SIG-M5 treated with dmso at 0.1 percent for 504 hours (cell line): Measurements from ENCODE around the gene ZNF319.
"Not testable (repeated sequence)": the region's sequence is repeated elsewhere in the genome, so short reads cannot be mapped to it uniquely, and the experiment has no call there.

Experiments used
- DNase-seq: peaks from one replicate; lab custom pipeline; 2025; ENCODE audit not compliant: unreplicated experiment; lab: John Stamatoyannopoulos, UW

Gene ZNF319

DNA sequence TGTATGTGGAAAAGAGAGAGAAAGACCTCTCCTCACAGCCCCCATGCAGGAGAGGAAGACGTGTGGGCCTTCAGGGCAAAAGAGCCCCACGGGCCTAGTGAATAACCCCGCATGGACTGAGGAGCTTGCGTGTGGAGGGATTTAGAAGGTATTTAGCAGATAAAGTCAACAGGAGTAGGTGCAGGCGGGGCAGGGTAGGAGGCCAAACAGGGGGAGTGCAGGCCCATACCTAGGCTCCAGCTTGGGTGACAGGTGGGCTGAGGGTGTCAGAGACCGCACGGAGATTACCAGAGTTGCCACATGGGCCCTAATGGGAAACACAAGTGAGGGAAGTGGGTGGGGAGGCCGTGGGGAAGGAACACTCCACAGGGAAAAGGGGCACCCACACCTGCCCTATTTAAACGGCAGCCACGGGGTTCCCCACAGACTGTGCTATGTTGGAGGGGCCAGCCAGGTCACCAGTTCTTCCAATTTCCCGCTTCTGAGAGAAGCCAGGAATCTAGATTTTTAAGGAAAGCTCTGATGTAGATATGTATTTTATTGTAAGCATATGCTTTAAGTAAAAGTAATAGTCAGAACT, 21.4 kb downstream of the ZNF319 start:
- DNase-seq = no peak

DNA sequence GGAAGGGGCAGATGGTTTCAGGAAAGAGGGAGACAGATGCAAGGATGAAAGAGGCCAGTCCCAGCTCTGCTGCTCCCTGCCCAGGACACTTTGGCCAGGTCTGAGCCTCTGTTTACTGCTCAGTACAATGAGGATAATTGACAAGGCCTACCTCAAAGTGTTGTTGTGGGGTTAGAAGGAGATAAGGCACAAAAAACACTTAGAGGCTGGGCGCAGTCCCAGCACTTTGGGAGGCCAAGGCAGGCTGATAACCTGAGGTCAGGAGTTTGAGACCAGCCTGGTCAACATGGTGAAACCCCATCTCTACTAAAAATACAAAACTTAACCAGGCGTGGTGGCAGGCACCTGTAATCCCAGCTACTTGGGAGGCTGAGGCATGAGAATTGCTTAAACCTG, 22.4 kb downstream of the ZNF319 start:
- not testable (repeated sequence) for DNase-seq

DNA sequence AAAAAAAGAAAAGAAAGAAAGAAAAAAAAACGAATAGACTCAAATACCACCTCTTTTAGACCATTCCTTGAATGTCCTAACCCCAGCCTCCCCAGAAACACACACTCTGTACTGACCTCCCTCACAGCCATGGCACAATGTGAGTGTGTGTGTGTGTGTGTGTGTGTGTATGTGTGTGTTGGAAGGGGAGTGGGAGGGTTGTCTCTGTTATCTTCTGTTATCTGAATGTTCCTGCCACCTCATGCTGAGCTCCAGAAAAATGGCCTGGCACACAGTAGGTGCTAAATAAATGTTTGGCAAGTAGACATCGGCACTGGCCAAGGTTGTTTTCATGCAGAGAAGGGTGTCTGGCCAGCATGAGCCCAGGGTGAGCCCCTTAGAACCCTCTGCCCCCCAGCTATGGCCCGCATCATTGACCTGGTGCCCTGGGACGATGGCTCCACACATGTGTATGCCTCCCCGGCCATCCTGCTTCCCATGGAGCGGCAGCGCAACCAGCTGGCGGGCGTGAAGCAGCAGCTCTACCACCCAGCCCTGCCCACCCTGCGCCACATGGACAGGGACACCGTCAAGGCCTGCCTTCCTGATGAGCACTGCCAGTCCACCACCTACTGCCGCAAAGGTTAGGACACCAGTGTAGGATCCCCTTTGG, 22.9 kb downstream of the ZNF319 start:
- no peak for DNase-seq

DNA sequence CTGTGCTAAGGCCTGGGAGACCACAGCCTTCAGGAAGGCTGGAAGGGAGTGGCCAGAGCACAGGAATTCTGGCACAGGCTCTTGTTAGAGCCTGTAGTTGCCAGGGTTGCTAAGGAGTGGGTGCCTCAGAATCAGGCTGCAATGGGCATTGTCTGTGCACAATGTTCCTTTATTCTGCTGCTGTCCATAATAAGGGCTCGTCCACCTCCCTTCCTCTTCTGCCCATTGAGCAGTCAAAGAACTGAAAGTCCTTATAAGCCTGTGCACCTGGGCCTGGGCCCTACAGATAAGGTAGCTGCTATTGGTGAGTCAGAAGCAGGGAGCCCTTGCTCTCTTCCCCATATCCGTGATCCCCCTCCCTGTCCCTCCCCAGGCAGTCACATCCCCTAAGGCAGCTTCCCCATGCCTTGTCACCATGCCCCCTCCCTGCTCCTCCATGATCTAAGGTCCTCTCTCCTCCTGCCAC, 24.1 kb downstream of the ZNF319 start:
- no peak for DNase-seq

DNA sequence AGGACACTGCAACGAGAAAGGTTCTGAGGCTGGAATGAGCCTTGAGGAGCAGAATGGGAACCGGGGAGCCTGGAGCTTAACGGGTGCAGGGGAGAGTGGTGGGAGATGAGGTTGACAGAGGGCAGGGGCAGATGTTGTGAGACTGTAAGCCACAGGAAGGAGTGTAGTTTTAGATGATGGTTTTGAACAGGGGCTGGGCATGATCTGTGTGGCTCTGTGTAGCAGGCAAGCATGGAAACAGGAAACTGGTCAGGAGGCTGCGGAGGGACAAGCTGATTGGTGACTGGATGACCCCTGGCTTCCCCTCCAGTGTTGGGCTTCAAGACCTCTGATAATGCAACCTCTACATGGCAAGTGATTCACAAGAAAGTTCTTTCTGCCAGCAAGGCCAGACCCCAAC, 28.2 kb downstream of the ZNF319 start:
- no peak for DNase-seq

DNA sequence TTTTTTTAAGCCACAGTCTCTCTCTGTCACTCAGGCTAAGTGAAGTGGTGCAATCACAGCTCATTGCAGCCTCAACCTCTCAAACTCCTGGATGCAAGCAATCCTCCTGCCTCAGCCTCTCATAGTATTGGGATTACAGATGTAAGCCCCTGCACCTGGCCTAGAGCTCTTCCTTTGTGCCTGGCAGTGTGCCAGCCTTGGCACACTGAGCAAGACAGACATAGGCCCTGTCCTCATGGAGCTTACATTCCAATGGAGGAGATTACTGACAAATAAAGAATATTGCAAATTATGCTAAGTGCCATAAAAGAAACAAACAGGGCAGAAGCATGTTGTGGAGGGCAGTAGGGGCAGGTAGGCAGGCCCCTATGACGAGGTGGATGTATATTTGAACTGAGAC, 28.6 kb downstream of the ZNF319 start:
- no peak for DNase-seq

DNA sequence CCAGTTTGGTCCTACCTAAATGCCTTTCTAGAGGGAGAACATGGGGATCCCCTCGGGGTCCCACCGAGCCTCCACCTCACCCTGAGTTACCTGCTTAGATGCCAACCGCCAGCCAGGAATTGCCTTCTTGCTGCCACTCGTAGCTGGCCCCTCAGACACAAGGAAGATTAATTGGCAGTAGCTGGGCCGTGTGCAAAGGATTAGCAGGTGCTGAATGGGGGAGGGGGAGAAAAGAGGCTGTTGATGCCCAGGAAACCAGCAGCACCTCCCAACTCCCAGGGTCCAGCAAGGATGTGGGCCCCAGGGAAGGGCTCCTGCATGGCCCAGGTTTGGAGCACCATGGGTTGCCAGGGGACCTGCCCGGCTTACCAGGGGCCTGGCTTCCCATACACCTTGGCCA, 29.5 kb downstream of the ZNF319 start, which contains the start of gene CNGB1:
CNGB1 (minus strand) TSS at position 159 of the 400 bp plus-strand sequence. CDS start 3,842 bp downstream, outside the sequence.
- DNase-seq = no peak

DNA sequence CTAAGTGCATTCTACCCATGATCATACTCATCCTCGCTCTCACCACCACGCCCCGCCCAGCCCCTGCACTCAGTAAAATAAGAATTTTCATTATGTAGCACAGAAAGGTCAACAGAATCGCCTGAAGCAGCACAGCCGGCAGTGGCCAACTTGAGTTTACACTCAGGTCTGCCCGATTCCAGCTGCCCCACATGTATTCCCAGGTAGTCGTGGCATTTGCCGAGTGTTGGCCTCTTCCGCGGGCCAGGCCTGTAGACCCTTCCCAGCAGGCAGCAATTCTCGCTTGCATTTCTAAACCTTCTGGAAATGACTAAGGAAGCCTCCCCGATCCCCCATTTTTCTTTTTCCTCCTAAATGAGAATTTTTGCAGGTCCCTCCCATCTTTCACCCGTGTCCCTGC, 30.2 kb downstream of the ZNF319 start:
- no peak for DNase-seq

DNA sequence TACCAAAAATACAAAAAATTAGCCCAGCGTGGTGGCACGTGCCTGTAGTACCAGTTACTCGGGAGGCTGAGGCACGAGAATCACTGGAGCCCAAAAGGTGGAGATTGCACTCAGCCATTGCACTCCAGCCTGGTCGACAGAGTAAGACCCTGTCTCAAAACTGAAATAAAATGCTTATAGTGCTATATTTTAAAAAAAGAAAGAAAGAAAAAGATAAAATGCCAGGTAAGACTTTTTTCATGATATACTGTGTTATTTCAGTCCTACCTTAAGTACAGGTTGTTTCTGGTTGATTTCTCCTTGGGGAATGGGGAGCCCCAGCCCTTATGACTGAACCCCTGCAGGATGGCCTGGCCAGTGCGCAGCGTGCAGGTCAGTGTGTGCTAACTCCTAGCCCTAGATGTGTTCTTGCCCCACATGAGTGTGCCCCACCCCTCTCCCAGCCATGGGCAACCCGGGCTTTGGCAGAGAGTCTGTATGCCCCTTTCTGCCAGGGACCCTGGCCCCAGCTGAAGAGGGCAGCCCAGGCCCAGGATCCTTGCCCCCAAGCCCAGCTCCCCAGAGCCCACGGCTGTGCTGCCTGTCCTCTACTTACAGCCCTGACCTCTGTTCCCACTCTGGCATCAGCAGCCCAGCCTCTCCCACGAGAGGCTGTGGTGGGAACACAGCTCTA, 30.9 kb downstream of the ZNF319 start:
- DNase-seq = no peak

DNA sequence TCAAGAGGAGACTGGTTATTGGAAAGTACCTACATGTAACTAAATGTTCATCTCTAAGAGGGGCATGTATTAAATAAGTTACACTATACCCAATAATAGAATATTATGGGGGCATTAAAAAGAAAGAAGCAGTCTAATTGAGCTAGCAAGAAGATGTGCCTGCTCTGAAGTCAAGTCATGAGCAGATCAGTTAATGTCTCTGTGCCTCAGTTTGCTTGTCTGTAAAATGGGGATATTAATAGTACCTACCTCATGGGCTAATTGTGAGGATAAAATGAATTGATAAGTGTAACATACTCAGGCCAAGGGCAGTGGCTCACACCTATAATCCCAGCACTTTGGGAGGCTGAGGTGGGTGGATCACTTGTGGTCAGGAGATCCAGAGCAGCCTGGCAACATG, 32.6 kb downstream of the ZNF319 start:
- no peak for DNase-seq

DNA sequence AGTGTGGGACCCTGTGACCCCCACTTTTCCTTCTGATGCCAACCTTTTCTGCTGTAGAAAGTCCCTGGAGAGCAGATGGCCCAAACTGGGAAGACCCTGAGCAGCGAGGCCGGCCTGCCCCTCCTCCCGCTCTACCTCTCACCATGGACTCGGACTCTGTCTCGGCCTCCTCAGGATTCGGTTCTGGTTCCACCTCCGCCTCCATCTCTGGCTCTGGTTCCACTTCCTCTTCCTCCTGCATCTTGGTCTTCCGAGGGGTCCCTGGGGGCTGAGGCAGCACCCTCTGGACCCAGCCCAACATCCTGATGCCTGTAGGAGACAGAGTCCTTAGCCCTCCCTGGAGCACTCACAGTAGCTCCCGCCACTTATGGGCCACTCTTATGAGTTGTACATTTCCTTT, 33.5 kb downstream of the ZNF319 start:
- DNase-seq = no peak

DNA sequence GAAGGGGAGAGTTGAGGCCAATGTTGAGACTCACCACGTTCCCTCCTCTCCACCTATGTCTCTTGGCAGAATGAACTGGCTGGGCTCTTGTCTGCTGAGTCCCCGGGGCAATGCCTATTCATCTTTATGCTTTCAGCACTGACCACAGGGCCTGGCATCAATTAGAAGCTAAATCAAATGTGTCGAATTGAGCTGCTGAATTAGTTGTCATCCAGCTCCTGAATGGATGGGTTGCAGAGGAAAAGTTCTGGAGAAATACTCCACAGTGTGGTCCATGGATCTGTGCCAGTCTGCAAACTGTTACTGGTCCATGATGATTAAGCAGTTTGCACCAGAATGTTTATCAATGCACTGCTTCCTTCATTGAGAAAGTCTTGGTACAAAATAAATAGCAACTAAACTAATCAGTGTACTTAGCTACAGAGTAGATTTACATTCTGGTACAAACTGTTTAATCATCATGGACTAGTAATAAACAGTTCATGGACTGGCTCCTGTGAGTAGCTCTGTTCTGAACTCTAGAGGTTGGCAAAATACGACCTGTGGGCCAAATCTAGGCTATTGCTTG, 34.2 kb downstream of the ZNF319 start:
- DNase-seq = no peak

DNA sequence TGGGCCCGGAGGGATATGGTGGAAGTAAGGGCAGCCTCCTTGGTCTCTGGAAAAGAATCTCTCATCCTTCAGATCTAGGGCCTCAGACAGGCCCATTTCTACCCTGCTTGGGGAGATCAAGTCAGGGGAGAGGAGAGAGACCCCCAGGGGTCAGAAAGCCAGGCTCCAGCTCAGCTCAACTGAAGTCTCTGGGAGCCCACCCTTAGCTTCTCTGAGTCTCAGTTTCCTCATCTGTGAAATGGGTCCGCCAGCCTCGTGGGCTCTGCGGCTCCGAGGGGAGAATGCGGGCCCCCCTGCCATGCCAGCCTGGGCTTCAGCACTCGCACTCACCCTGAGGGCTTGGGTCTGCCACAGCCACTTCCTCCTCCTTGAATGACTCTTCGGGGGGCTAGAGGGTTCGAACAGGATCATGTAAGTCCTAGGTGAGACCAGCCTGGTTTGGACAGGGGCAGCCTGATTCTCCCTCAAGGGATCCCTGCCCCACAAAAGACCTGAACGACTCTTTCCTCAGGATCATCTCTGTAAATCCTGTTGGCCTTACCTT, 36.2 kb downstream of the ZNF319 start:
- no peak for DNase-seq

DNA sequence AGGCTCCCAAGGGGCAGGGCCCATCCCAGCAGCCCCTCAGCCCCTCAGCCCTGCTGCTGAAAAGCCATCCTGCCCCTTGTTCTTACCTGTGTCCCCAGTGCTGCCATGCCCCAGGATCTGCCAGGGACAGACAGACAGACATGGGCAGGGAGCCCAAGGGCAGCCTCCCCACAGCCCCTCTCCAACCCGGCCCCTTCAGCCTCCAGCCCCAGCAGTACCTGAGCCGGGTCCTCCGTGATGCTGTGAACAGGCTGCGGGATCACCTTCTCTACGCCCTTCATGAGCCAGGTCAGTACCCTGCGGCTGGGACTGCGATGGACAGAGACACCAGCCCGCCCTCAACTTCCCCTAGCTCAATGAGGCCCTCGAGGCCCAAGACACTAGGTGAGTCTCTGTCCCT, 37.7 kb downstream of the ZNF319 start:
- no peak for DNase-seq

DNA sequence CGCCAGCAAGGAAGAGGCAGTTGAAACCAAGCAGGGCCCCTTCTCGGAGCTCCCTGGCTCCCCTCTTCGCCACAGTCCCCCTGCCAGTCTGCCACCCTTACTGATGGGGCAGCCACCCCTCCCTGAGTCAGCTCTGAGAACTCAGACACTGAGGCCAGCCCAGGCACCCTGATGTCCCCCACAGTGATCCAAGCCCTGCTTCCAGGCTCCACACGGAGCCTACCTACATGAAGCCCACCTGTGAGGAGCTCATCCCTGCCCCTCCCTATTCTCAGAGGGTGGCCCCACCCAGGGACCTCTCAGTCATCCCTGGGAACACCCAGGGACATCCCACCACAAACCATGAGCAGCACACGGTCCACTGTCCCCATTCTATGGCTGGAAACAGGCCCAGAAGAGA, 38.4 kb downstream of the ZNF319 start:
- DNase-seq = no peak

DNA sequence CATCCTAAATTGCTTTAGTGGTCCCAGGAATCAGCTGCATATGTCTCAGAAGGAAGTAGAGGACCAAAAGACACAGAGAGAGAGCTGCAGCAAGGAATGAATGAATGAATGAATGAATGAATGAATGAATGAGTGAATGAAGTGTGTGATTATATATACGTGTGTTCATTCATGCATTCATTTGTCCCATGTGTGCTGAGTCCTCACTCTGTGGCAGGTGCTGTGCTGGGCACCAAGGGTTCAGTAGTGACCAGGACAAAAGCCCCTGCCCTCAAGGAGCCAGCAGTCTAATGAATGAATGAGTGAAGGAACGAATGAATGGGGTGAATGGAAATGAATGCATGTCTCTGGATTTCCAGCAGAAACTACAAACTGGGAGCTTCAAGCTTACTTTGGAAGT, 38.9 kb downstream of the ZNF319 start:
- DNase-seq = no peak

DNA sequence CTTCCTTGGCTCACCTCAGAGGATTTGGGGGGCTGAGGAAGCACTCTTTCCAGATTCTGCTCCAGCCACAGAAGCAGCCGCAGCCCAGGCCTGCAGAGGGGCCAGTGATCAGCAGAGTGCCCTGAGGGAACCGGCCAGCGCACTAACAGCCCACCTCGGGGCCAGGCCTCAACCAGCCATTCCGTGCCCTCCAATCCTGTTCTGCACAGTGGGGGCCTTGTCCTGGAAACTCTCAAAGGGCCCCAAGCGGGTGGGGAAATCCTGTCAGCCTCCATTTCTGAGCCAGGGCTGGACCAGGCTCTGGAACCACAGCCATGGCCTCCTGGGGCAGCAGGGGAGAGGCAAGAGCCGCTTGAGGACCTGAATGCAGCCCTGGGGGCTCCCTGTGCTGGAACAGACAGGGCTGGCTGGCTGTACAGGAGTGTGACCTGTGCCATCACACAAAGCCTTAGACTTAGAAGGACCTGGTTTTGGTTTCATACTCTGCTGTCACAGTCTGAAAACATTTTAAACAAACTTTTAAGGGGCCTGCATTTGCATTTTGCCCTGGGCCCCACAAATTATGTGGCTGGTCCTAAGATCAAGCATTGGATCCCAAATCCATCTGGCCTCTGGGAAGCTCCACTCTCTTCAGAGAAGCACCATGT, 39.5 kb downstream of the ZNF319 start:
- DNase-seq = no peak

DNA sequence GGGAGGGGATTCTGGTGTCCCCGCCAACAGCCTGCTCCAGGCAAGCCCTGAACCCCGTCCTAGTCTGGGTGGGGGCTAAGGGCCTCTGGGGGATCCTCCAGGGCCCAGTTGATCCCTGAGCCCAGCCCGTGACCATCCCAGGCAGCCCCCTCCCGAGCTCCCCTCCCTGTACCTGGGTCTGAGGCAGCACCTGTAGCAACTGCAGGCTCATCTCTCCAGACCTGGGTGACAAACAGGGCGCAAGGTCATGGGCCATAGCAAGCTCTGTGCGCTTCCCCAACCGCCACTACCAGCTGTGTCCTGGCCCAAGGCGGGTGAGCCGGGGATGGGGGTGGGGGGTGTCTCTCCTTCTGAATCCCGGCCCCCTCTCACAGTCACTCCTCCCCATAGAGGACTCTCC, 40.2 kb downstream of the ZNF319 start:
- DNase-seq = no peak

DNA sequence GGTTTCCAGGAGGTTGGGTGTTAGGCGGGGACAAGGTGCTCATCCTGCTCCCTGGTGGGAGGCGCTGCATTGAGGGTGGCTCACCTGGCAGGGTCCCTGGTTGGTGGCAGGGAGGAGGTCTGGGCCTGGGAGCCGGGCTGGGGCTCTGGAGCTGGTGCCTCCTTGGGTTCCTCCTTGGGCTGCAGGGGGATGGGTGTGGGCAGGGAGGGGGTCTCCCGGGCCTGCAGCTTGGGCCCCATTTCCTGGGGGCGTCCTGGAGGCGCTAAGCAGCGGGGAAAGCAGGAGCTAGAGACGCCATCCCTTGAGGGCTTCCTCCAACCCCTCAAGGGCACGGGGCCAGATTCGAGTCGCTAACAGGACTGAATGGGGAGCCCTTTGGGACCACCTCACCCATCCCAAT, 40.7 kb downstream of the ZNF319 start:
- no peak for DNase-seq

DNA sequence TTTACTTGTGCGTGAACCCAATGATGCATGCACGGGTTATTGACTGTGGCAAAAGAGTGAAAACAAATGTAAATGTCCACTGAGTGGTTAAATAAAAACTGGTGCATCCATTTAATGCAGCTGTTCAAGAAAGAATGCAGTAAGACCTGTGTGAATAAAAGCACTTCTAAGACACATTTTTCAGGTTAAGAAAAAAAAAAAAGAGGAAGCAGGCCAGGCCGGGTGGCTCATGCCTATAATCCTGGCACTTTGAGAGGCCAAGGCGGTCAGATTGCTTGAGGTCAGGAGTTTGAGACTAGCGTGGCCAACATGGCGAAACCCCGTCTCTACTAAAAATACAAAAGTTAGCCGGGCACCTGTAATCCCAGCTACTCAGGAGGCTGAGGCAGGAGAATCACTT, 41.4 kb downstream of the ZNF319 start:
- no peak for DNase-seq

DNA sequence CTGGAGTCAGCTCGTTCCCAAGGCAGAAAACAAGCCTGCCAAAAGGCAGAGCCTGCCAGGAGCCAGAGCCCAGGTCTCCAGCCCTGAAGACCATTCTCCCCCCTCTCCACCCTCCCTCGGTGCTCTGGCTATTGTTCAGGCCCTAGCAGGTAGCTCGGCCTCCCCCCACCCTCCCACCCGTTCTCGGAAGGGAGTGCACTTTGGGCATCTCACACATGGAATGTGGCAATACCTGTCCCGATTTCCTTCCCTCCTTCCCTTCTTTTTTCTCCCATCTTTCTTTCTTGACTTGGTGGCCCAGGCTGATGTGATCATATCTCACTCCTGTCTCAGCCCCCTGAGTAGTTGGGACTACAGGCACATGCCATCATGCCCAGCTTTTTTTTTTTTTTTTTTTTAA, 41.9 kb downstream of the ZNF319 start:
- DNase-seq = no peak
